Mononuclear cell (primary cell): ENCODE data around the gene TRIM73. TPM values are rescaled to one million over a fixed set of nuclear protein-coding genes. Genes with fewer than 3 reads are reported as not detected.
A peak's percentile ranks its signal among the peaks of the same experiment; 100 is the strongest.
"Not testable (repeated sequence)": the region's sequence is repeated elsewhere in the genome, so short reads cannot be mapped to it uniquely, and the experiment has no call there.

Source experiments
- H3K27me3 ChIP-seq: 2 replicates; pipeline ENCODE4 v1.6.0; 2011; ENCODE audit warnings: low read length, control low read depth; ENCODE audit not compliant: insufficient read depth
- H3K4me1 ChIP-seq: 2 replicates; pipeline ENCODE4 v1.5.1; 2011; ENCODE audit warnings: mild to moderate bottlenecking, low read length, control low read depth; ENCODE audit not compliant: insufficient read depth
- H3K4me3 ChIP-seq: 2 replicates; pipeline ENCODE4 v1.5.1; 2011; ENCODE audit warnings: mild to moderate bottlenecking, low read length, moderate library complexity
- H3K9me3 ChIP-seq: 2 replicates; pipeline ENCODE4 v1.5.1; 2011; ENCODE audit warnings: low read depth, mild to moderate bottlenecking, control low read depth, low read length
- total RNA-seq: library from RNA; depleted of rRNA; stranded (reverse); fragments of >200 nt; gene quantifications from one replicate; pipeline ENCODE4 v1.2.3, GENCODE V29; 2012

The TRIM73 gene
- 4.7 TPM for total RNA-seq

- H3K4me3 ChIP-seq: not testable (repeated sequence)
These were observed at the start of gene TRIM73 for GRCh38 chr7:75395329-75395728. TRIM73 (plus strand) TSS chr7:75395629; CDS start chr7:75398934, 3,305 bp downstream.

GRCh38 chr7:75358671-75359541 is 36.5 kb upstream of the TRIM73 start:
- not testable (repeated sequence) for H3K27me3 ChIP-seq, H3K4me1 ChIP-seq, H3K9me3 ChIP-seq
- peak overlapping the region; percentile 36 for H3K4me3 ChIP-seq

More at GRCh38 chr7:75395329-75395728, at the start of gene TRIM73:
- H3K9me3 ChIP-seq, H3K4me1 ChIP-seq, H3K27me3 ChIP-seq: not testable (repeated sequence)

GRCh38 chr7:75359542-75359848 is 35.9 kb upstream of the TRIM73 start:
- H3K4me3 ChIP-seq: peak overlapping the region; percentile 36
- not testable (repeated sequence) for H3K27me3 ChIP-seq, H3K9me3 ChIP-seq, H3K4me1 ChIP-seq

- not testable (repeated sequence) for H3K27me3 ChIP-seq, H3K9me3 ChIP-seq, H3K4me1 ChIP-seq, H3K4me3 ChIP-seq
These were observed 31.4 kb upstream of the TRIM73 start for GRCh38 chr7:75364079-75364478.

GRCh38 chr7:75366643-75367042 is 28.8 kb upstream of the TRIM73 start:
- H3K27me3 ChIP-seq, H3K9me3 ChIP-seq, H3K4me1 ChIP-seq: not testable (repeated sequence)

GRCh38 chr7:75367313-75367712 is 28.1 kb upstream of the TRIM73 start:
- not testable (repeated sequence) for H3K9me3 ChIP-seq, H3K4me1 ChIP-seq, H3K4me3 ChIP-seq

More at GRCh38 chr7:75366643-75367042, 28.8 kb upstream of the TRIM73 start:
- H3K4me3 ChIP-seq: not testable (repeated sequence)

GRCh38 chr7:75374144-75374518 is 21.3 kb upstream of the TRIM73 start:
- H3K4me3 ChIP-seq, H3K4me1 ChIP-seq, H3K27me3 ChIP-seq, H3K9me3 ChIP-seq: not testable (repeated sequence)

More at GRCh38 chr7:75367313-75367712, 28.1 kb upstream of the TRIM73 start:
- H3K27me3 ChIP-seq: not testable (repeated sequence)

GRCh38 chr7:75374519-75375317 is 20.7 kb upstream of the TRIM73 start:
- not testable (repeated sequence) for H3K27me3 ChIP-seq

GRCh38 chr7:75393194-75393593 is 2.2 kb upstream of the TRIM73 start:
- not testable (repeated sequence) for H3K27me3 ChIP-seq, H3K4me3 ChIP-seq, H3K4me1 ChIP-seq, H3K9me3 ChIP-seq

More at GRCh38 chr7:75374519-75375317, 20.7 kb upstream of the TRIM73 start:
- H3K4me1 ChIP-seq, H3K4me3 ChIP-seq, H3K9me3 ChIP-seq: not testable (repeated sequence)

GRCh38 chr7:75397865-75398264 is 2.4 kb downstream of the TRIM73 start:
- H3K4me3 ChIP-seq, H3K27me3 ChIP-seq, H3K4me1 ChIP-seq, H3K9me3 ChIP-seq: not testable (repeated sequence)

GRCh38 chr7:75398771-75399700 is 3.6 kb downstream of the TRIM73 start:
- not testable (repeated sequence) for H3K27me3 ChIP-seq, H3K9me3 ChIP-seq, H3K4me1 ChIP-seq, H3K4me3 ChIP-seq

GRCh38 chr7:75400575-75400974 is 5.1 kb downstream of the TRIM73 start:
- H3K4me1 ChIP-seq, H3K27me3 ChIP-seq, H3K4me3 ChIP-seq, H3K9me3 ChIP-seq: not testable (repeated sequence)

- not testable (repeated sequence) for H3K4me3 ChIP-seq, H3K9me3 ChIP-seq, H3K27me3 ChIP-seq, H3K4me1 ChIP-seq
These were observed 8.3 kb downstream of the TRIM73 start for GRCh38 chr7:75403455-75404443.

- H3K27me3 ChIP-seq, H3K4me3 ChIP-seq, H3K9me3 ChIP-seq: not testable (repeated sequence)
These were observed 9.2 kb downstream of the TRIM73 start for GRCh38 chr7:75404663-75405062.

More at GRCh38 chr7:75404663-75405062, 9.2 kb downstream of the TRIM73 start:
- not testable (repeated sequence) for H3K4me1 ChIP-seq
